ENCODE measurements around the gene STX4. TPM values are rescaled to one million over a fixed set of nuclear protein-coding genes. Genes with fewer than 3 reads are reported as not detected.
"Not testable (repeated sequence)": the region's sequence is repeated elsewhere in the genome, so short reads cannot be mapped to it uniquely, and the experiment has no call there.

Gene STX4
- total RNA-seq, 1 donor from 2014 or later, result 58.7 TPM

DNA sequence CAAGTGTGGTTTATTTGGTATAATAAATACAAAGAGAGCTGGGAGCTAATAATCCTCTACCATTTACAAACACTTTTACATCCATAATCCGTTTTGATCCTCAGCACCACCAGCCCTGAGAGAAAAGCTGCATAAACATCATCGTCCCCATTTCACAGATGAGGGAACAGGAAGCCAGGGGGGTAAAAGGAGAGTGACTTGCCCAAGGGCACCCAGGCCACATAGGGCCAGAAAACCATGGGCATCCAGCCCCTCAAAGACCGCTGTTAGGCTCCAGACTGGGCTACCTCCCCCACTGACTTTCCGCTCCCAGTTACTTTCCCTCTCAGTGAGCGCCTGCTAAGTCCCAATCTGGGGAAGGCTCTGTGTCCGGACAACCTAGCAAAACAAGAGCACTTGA lies 29.6 kb upstream of the STX4 start:
- Mint-ChIP-seq H3K27ac (no peak overlapping the region), H3K36me3 (ENCODE audit: low read depth) (no peaks in the 10 kb centered on the region)
- intact Hi-C loops (cut with micrococcal nuclease), result no loop called here

DNA sequence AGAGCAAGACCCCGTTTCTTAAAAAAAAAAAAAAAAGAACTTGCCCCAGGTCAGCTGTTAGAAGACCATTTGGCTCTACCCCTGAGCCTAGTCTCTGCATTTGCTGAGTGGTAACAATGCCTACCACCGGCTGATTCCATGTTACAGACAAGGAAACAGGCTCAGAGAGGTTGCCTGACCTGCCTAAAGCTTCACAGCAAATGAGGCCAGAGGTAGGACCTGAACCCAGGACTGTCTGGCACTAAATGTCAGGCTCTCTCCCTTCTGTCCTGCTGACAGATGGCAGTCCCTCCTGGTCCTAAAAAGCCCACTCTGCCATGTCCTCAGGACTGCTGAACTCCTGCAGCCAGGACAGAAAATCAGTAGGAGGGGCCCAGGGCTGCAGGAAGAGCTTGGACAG lies 28.7 kb upstream of the STX4 start:
- Mint-ChIP-seq H3K9me3 (no peaks in the 10 kb centered on the region), H3K27ac (no peak overlapping the region), H3K4me1 (ENCODE audit: low read depth) (peaks cover 5% of the 10 kb centered on the region), H3K36me3 (ENCODE audit: low read depth) (no peaks in the 10 kb centered on the region), H3K27me3 (ENCODE audit: insufficient read depth) (peaks cover 27% of the 10 kb centered on the region), H3K4me3 (no peak overlapping the region)
- no peak for DNase-seq (ENCODE audit: low spot score)
- intact Hi-C loops (cut with micrococcal nuclease), result no loop called here

More for the DNA sequence above, 29.6 kb upstream of the STX4 start:
- Mint-ChIP-seq H3K27me3 (ENCODE audit: insufficient read depth) (peaks cover 26% of the 10 kb centered on the region), H3K4me1 (ENCODE audit: low read depth) (no peaks in the 10 kb centered on the region), H3K4me3 (no peak overlapping the region), H3K9me3 (no peaks in the 10 kb centered on the region)
- DNase-seq (ENCODE audit: low spot score), result no peak

DNA sequence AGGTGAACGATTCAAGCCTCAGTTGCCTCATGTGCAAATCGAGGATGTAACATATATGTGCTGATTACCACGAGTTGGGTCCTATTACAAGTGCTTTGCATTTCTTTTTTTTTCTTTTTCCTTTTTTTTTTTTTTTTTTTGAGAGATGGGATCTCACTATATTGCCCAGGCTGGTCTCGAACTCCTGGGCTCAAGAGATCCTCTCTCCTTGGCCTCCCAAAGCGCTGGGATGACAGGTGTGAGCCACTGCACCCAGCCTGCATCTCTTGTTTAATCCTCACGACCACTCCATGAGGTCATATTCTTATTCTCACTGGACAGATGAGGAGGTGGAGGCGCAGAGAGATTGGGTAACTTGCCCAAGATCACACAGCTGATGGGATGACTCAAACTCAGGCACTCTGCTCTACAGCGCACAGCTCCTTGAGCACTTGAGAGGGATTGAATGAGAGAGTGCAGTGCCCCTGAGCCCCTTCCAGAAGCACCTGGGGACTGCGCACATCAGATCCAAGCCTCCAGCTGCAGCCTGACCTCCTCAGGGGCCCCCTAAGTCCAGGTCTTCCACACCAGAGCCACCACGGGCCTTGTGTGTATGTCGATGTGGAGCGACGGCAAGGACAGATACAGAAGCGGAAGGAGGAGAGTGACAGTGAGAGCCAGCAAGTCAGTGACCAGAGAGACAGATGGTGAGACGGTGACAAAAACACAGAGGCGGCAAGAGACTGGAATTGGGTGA lies 27.8 kb upstream of the STX4 start:
- DNase-seq (ENCODE audit: low spot score), result no peak
- intact Hi-C loops (cut with micrococcal nuclease), result no loop called here
- H3K4me3 Mint-ChIP-seq, result no peak overlapping the region
- peaks cover 32% of the 10 kb centered on the region for H3K27me3 Mint-ChIP-seq (ENCODE audit: insufficient read depth)
- no peaks in the 10 kb centered on the region for H3K9me3 Mint-ChIP-seq
- peaks cover 5% of the 10 kb centered on the region for H3K4me1 Mint-ChIP-seq (ENCODE audit: low read depth)
- no peak overlapping the region for H3K27ac Mint-ChIP-seq
- no peaks in the 10 kb centered on the region for H3K36me3 Mint-ChIP-seq (ENCODE audit: low read depth)

DNA sequence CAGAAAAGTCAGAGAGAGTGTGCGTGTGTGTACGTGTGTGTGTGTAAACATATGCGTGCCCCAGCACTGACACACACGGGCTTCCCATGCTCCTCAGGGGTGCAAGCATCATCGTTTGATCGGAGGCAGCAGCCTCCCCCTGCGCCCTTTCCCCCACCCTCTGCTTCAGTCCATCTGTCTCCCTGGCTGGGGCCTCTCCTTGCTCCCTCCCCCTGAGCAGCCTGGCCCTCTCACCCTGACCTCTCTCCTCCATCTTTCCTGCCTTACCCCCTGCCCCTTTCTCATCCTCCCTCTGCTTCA lies 27.3 kb upstream of the STX4 start:
- Mint-ChIP-seq H3K36me3 (ENCODE audit: low read depth) (no peaks in the 10 kb centered on the region), H3K27ac (no peak overlapping the region), H3K27me3 (ENCODE audit: insufficient read depth) (peaks cover 30% of the 10 kb centered on the region), H3K9me3 (no peaks in the 10 kb centered on the region), H3K4me1 (ENCODE audit: low read depth) (peaks cover 5% of the 10 kb centered on the region), H3K4me3 (no peak overlapping the region)
- intact Hi-C loops (cut with micrococcal nuclease), result no loop called here
- DNase-seq (ENCODE audit: low spot score), result no peak

DNA sequence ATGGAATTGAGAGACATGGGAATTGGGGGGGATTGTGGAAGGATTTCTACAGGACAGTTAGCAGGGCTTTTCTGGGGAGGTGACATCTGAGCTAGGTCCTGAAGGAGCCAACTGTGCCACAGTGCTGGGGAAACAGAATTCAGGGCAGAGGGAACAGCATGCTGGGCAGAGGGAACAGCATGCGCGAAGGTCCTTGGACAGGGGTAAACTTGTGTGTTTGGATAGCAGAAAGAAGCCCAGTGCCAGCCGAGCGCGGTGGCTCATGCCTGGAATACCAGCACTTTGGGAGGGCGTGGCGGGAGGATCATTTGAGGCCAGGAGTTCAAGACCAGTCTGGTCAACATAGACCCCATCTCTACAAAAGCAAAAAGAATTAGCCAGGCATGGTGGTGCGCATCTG lies 26.8 kb upstream of the STX4 start:
- peaks cover 33% of the 10 kb centered on the region for H3K27me3 Mint-ChIP-seq (ENCODE audit: insufficient read depth)
- H3K4me1 Mint-ChIP-seq (ENCODE audit: low read depth), result peaks cover 5% of the 10 kb centered on the region
- intact Hi-C loops (cut with micrococcal nuclease), result no loop called here
- no peaks in the 10 kb centered on the region for H3K9me3 Mint-ChIP-seq
- H3K27ac Mint-ChIP-seq, result no peak overlapping the region
- no peak overlapping the region for H3K4me3 Mint-ChIP-seq
- no peaks in the 10 kb centered on the region for H3K36me3 Mint-ChIP-seq (ENCODE audit: low read depth)
- no peak for DNase-seq (ENCODE audit: low spot score)

DNA sequence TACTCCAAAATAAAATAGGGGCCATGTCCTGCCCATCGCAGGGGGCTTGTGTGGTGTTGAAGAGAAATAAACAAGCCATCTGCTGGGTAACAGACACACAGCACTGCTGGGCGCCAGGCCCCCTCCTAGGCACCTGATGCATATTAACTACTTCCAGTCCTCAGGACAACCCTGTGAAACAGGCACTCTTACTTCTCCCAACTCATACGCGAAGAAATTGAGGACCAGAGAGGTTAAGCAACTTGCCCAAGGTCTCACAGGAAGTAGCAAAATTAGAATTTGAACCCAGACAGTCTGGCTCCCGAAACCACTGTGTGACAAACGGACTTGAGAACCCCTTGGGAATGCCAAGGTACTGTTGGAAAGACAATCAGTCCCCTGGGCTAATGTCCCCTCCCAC lies 25.7 kb upstream of the STX4 start:
- no peaks in the 10 kb centered on the region for H3K36me3 Mint-ChIP-seq (ENCODE audit: low read depth)

DNA sequence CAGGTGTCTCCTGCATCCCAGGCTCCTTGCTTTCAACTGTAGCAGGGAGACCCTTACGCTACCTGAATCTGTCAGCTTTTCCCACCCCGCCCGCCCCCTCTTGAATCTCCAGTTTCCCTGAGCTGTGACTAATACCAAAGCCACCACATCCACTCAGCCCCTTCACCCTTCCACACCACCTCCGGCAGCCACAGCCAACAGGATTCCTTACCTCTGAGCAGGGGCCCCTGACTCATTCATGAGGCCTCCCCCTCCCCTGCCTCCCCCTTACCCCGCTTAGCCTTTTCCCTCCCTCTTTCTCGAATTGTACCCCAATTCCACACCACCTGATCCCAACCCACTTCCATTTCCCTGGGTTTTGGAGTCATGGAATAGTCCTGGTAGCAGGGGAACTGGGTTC lies 25.2 kb upstream of the STX4 start:
- Mint-ChIP-seq H3K36me3 (ENCODE audit: low read depth) (no peaks in the 10 kb centered on the region), H3K27ac (no peak overlapping the region), H3K4me3 (no peak overlapping the region), H3K9me3 (no peaks in the 10 kb centered on the region), H3K4me1 (ENCODE audit: low read depth) (peaks cover 5% of the 10 kb centered on the region), H3K27me3 (ENCODE audit: insufficient read depth) (peaks cover 45% of the 10 kb centered on the region)
- no peak for DNase-seq (ENCODE audit: low spot score)
- intact Hi-C loops (cut with micrococcal nuclease), result no loop called here

More for the DNA sequence above, 25.7 kb upstream of the STX4 start:
- Mint-ChIP-seq H3K9me3 (no peaks in the 10 kb centered on the region), H3K27ac (no peak overlapping the region), H3K4me1 (ENCODE audit: low read depth) (peaks cover 5% of the 10 kb centered on the region), H3K27me3 (ENCODE audit: insufficient read depth) (peaks cover 41% of the 10 kb centered on the region), H3K4me3 (no peak overlapping the region)
- intact Hi-C loops (cut with micrococcal nuclease), result no loop called here
- DNase-seq (ENCODE audit: low spot score), result no peak

DNA sequence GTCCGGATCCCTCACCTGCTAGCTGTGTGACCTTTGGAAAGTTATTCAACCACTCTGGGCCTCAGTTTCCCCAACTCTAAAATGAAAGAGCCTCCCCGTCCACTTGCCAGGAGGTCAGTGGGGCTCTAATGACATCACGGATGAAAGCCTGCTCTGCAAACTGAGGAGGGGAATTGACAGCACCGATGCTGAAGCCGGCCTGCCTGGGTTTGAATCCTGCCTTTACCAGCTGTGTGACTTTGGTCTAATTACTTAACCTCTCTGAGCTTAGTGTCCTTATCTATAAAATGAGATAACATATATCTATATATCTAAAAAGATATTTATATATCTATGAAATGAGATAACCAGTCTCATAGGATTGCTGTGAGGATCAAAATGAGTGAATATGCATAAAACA lies 24.8 kb upstream of the STX4 start:
- no peaks in the 10 kb centered on the region for H3K36me3 Mint-ChIP-seq (ENCODE audit: low read depth)
- peaks cover 48% of the 10 kb centered on the region for H3K27me3 Mint-ChIP-seq (ENCODE audit: insufficient read depth)
- H3K4me3 Mint-ChIP-seq, result no peak overlapping the region
- H3K9me3 Mint-ChIP-seq, result no peaks in the 10 kb centered on the region
- no peak overlapping the region for H3K27ac Mint-ChIP-seq
- peaks cover 5% of the 10 kb centered on the region for H3K4me1 Mint-ChIP-seq (ENCODE audit: low read depth)
- intact Hi-C loops (cut with micrococcal nuclease), result no loop called here
- no peak for DNase-seq (ENCODE audit: low spot score)

DNA sequence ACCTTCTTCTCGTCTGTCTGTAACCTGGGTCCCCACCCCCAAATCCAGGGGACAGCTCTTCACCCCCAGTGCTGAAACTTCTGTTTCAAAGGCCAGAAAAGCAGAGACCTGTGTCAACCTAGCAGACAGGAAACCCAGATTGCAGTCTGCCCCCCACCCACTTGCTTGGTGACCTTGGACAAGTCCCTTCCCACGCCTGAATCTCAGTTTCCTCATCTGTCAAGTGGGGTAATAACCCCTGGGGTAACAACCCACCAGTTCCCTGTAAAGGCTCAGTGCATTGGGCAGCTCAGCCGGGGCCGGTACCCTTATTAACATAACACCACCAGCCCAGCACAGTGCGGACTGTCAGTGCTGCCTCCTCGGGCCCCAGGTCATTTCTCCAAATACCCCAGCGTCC lies 24.2 kb upstream of the STX4 start:
- no peaks in the 10 kb centered on the region for H3K9me3 Mint-ChIP-seq
- H3K36me3 Mint-ChIP-seq (ENCODE audit: low read depth), result no peaks in the 10 kb centered on the region
- H3K27me3 Mint-ChIP-seq (ENCODE audit: insufficient read depth), result peaks cover 52% of the 10 kb centered on the region
- peaks cover 5% of the 10 kb centered on the region for H3K4me1 Mint-ChIP-seq (ENCODE audit: low read depth)
- intact Hi-C loops (cut with micrococcal nuclease), result no loop called here
- H3K27ac Mint-ChIP-seq, result no peak overlapping the region
- no peak for DNase-seq (ENCODE audit: low spot score)
- no peak overlapping the region for H3K4me3 Mint-ChIP-seq

DNA sequence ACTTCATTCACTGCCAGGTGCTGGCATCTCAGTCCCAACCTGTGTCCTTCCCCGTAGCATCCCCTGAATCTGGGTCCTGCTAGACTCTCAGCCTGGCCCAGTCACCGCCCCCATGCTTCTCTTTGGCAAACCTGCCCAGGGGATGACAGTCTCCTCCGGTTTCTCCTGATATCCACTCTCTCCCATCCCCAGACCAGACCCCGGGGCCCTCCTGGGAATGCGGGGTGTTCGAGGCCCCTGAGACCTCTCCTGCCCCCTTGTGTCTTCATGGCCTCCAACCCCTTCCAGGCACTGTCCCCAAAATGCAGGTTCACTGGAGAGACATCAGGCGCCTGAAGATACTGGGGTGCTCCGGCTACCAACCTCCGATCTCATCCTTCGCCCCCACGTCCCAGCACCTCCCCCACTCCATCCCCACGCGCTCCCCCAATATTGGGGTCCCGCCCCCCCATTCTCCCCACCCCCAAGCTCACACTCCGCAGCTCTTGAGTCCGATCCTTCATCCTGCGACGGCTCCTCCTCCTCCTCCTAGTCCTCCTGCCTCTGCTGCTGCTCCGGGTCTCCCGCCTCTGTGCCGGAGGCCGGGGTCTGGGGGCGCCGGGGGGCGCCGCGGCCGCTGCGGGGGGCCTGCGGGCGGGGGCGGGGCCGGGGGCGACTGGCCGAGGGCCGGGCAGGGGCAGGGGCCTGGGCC lies 23.3 kb upstream of the STX4 start:
- Mint-ChIP-seq H3K9me3 (no peaks in the 10 kb centered on the region), H3K27ac (no peak overlapping the region), H3K4me3 (peak overlapping the region; percentile 43), H3K36me3 (ENCODE audit: low read depth) (no peaks in the 10 kb centered on the region), H3K4me1 (ENCODE audit: low read depth) (peaks cover 5% of the 10 kb centered on the region), H3K27me3 (ENCODE audit: insufficient read depth) (peaks cover 52% of the 10 kb centered on the region)
- DNase-seq (ENCODE audit: low spot score), result no peak
- intact Hi-C loops (cut with micrococcal nuclease), result no loop called here

DNA sequence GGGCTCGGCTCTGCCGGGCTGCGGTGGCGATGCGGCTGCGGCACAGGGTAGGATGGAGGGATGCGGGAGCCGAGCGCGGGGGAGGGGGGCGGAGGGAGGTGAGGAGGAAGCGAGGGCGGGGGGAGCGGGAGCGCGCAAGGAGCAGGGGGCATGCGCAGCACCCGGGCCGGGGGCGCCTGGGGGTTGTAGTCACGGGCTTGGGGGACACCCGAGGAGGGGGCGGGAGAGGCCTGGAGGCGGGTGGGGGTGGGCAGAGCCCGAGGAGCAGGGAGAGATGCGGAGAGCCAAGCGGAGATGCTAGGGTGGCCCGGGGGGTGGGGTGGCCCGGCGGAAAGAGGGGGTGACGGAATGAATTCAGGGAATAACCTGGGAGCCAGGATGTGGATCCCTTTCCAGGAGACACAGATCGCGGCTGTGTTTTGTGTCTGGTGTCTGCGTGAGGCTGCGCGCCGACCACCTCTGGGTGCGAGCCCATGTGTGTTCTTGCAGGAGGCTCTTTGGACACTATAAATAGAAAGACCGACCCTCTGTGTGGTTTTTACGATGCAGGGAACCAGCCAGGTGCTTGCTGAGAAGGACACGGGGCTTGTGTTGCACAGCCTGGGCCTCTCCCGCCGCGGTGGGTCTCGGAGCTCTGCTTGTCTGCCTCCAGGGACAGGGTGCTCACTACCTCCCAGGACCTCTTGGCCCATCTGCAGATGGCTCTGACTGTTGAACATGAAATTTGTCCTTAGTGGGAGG lies 22.6 kb upstream of the STX4 start, which contains the start of gene STX1B:
Gene STX1B (minus strand): TSS at position 54 of the 741 bp plus-strand sequence. CDS start 242 bp downstream, outside the sequence.
- intact Hi-C loops (cut with micrococcal nuclease), result no loop called here
- DNase-seq (ENCODE audit: low spot score), result peak; percentile 17
- peak within 1 kb of the TSS; percentile 48 for H3K27ac Mint-ChIP-seq

DNA sequence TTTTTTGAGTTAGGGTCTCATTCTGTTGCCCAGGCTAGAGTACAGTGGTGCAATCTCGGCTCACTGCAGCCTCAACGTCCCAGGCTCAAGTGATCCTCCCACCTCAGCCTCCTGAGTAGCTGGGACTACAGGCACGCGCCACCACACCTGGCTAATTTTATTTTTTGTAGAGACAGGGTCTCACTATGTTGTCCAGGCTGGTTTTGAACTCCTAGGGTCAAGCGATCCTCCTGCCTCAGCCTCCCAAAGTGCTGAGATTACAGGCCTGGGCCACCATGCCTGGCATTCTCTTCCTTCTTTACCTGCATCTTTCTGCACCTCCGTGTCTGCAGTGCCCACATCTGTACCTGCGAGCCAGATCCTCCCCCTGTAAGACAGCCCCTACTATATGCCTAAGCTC lies 21.5 kb upstream of the STX4 start:
- H3K9me3 Mint-ChIP-seq; DNase-seq (ENCODE audit: low spot score); H3K4me1 Mint-ChIP-seq (ENCODE audit: low read depth); intact Hi-C loops (cut with micrococcal nuclease); H3K27ac Mint-ChIP-seq; H3K36me3 Mint-ChIP-seq (ENCODE audit: low read depth): not testable (repeated sequence)
- Mint-ChIP-seq H3K4me3 (peak overlapping the region; percentile 55), H3K27me3 (ENCODE audit: insufficient read depth) (peaks cover 45% of the 10 kb centered on the region)

More for the DNA sequence above, 22.6 kb upstream of the STX4 start, which contains the start of gene STX1B:
- no peaks in the 10 kb centered on the region for H3K9me3 Mint-ChIP-seq
- peak within 1 kb of the TSS; percentile 55 for H3K4me3 Mint-ChIP-seq
- no peaks in the 10 kb centered on the region for H3K36me3 Mint-ChIP-seq (ENCODE audit: low read depth)
- H3K4me1 Mint-ChIP-seq (ENCODE audit: low read depth), result peaks cover 5% of the 10 kb centered on the region
- peaks cover 49% of the 10 kb centered on the region for H3K27me3 Mint-ChIP-seq (ENCODE audit: insufficient read depth)

DNA sequence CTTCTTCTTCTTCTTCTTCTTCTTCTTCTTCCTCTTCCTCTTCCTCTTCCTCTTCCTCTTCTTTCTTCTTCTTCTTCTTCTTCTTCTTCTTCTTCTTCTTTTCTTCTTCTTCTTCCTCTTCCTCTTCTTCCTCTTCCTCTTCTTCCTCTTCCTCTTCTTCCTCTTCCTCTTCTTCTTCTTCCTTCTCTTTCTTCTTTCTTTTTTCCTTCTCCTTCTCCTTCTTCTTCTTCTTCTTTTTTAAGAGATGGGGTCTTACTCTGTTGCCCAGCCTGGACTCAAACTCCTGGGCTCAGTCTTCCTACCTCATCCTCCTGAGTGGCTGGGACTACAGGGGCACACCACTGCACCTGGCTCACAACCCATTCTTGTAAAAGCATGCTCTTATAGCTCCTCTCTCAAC lies 20.1 kb upstream of the STX4 start:
- H3K27ac Mint-ChIP-seq; H3K9me3 Mint-ChIP-seq; H3K4me1 Mint-ChIP-seq (ENCODE audit: low read depth); DNase-seq (ENCODE audit: low spot score); intact Hi-C loops (cut with micrococcal nuclease); H3K4me3 Mint-ChIP-seq; H3K36me3 Mint-ChIP-seq (ENCODE audit: low read depth): not testable (repeated sequence)
- peaks cover 41% of the 10 kb centered on the region for H3K27me3 Mint-ChIP-seq (ENCODE audit: insufficient read depth)

All from activated T-helper 1 cell treated with anti-CD3 and anti-CD28 coated beads, Interleukin-12 subunit alpha, Interleukin-12 subunit beta, Interleukin-2, Interleukin-4 antibody, amounts not matched to agents 30 ng/mL and 10 ng/mL and 1 ng/mL, durations not matched to agents 14 hours and 24 hours and 36 hours (primary cell).